A549 (cell line): ENCODE data around the gene GRIN2C.

Source experiments
- CTCF ChIP-seq: fragments of >200 bp; sonication (Bioruptor Twin); formaldehyde crosslinking; IDR thresholded peaks from 3 replicates; pipeline ENCODE4 v1.5.1; 2016
- E2F6 ChIP-seq: IDR thresholded peaks from 2 replicates; pipeline ENCODE4 v1.6.1; 2012; ENCODE audit warnings: low read depth, borderline replicate concordance
- EHMT2 ChIP-seq: fragments of 200-600 bp; sonication (generic); IDR thresholded peaks from 2 replicates; pipeline ENCODE4 v1.6.1; 2016; ENCODE audit warnings: antibody characterized with exemption, low read depth, mild to moderate bottlenecking, moderate library complexity
- GATA3 ChIP-seq: IDR thresholded peaks from 2 replicates; pipeline ENCODE4 v1.6.1; 2012; ENCODE audit warnings: borderline replicate concordance
- KDM5A ChIP-seq: fragments of 200-600 bp; sonication (generic); IDR thresholded peaks from 2 replicates; pipeline ENCODE4 v1.6.1; 2016; ENCODE audit warnings: antibody characterized with exemption, mild to moderate bottlenecking
- MAZ ChIP-seq: fragments of 150-350 bp; IDR thresholded peaks from 2 replicates; pipeline ENCODE4 v1.6.1; 2014; ENCODE audit warnings: antibody characterized with exemption, low read depth, low read length, borderline replicate concordance
- NR3C1 ChIP-seq: fragments of >200 bp; sonication (Bioruptor Twin); formaldehyde crosslinking; IDR thresholded peaks from 3 replicates; pipeline ENCODE4 v1.6.1; 2017
- PBX3 ChIP-seq: IDR thresholded peaks from 2 replicates; pipeline ENCODE4 v1.6.1; 2012
- POLR2A ChIP-seq: IDR thresholded peaks from 2 replicates; pipeline ENCODE4 v1.6.1; 2012; ENCODE audit warnings: mild to moderate bottlenecking, low read length
- RAD21 ChIP-seq, 2 experiments: fragments of >200 bp in 1 of 2; sonication (Bioruptor Twin) in 1 of 2; formaldehyde crosslinking in 1 of 2; IDR thresholded peaks in 1 of 2; conservative IDR thresholded peaks in 1 of 2; 2 replicates in 1 of 2; 3 replicates in 1 of 2; pipeline ENCODE4 v1.6.1; 2012 to 2018; ENCODE audit warnings: inconsistent platforms in 1 of 2
- RCOR1 ChIP-seq: fragments of 150-350 bp; IDR thresholded peaks from 2 replicates; pipeline ENCODE4 v1.6.1; 2014; ENCODE audit warnings: antibody characterized with exemption, low read length, low read depth
- REST ChIP-seq: fragments of 200-600 bp; sonication (generic); IDR thresholded peaks from 2 replicates; pipeline ENCODE4 v1.6.1; 2016; ENCODE audit warnings: antibody characterized with exemption, mild to moderate bottlenecking, moderate library complexity
- RNF2 ChIP-seq: fragments of 200-600 bp; sonication (generic); IDR thresholded peaks from 2 replicates; pipeline ENCODE4 v1.6.1; 2016; ENCODE audit warnings: low read depth, mild to moderate bottlenecking, antibody characterized with exemption, moderate library complexity, borderline replicate concordance

GRCh38 chr17:74843352-74843627, 16.4 kb downstream of the GRIN2C start:
- TF ChIP-seq KDM5A, result no peak
- TF ChIP-seq GATA3, result no peak
- TF ChIP-seq NR3C1, result no peak
- no peak for TF ChIP-seq EHMT2
- no peak for TF ChIP-seq RNF2
- TF ChIP-seq MAZ, result no peak
- no peak for TF ChIP-seq POLR2A
- TF ChIP-seq REST, result no peak
- TF ChIP-seq CTCF, result no peak
- no peak for TF ChIP-seq E2F6
- TF ChIP-seq RCOR1, result no peak
- no peak for TF ChIP-seq PBX3
- no peak for TF ChIP-seq RAD21 (conservative IDR thresholded peaks at IDR 0.05 in 1 of 2, IDR thresholded peaks at IDR 0.05 in 1 of 2)
